Measurements from ENCODE around the gene RASSF10. TPM values are rescaled to one million over a fixed set of nuclear protein-coding genes. Genes with fewer than 3 reads are reported as not detected.

RASSF10 gene
- total RNA-seq (2012; rRNA removed): not detected in 2 replicates

DNA sequence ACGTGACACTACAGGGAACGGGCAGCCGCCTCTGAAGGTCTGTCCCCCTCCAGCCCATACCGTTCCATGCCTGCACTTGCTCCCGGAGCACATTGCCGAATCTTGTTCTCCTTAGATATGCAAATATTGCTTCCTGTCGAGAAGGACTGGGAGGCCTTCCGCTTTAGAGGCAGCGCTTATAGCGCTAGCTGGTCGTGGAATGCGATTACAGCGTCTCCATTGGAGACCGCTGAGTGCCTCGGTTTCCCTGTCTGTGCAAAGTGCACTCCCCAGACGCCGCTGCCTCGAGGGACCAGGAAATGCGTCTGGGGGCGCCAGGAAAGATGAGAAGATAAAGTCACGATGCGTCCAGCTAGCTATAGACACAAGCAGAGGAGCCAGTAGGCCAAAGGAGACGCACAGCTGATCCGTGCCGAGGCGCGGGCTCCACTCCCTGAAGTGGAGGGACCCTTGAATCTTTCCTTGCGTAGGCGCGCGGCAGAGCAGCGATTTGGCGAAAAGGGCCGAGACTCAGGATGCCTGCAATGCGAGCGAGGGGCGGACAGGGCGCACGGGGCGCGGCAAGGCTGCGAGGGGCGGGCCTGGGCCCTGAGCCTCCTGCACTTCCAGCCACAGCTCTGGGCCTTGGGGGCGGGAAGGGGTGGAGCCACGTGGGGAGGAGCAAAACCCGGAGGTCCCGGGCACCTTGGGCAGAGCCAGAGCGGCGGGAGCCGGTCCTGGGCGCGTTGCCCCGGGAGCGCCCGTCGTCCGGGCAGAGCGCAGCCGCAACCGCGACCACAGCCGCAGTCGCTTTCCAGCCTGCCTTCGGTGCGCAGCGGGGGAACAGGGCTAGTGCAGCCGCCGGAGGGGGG is at the start of gene RASSF10:
TSS of gene RASSF10 (plus strand) at position 692 of the 851 bp plus-strand sequence. CDS start 261 bp downstream, outside the sequence.
- Histone ChIP-seq H3K9ac (ENCODE audit: low read depth, low read length) (no peak within 1 kb of the TSS), H3K9me3 (replicated peaks; ENCODE audit: low read length) (no peaks in the 10 kb centered on the region), H3K4me2 (ENCODE audit: low read length) (peak within 1 kb of the TSS; percentile 60), H3K4me3 (ENCODE audit: low read length) (peak within 1 kb of the TSS; percentile 50), H3K36me3 (ENCODE audit: insufficient read depth, low read length) (no peaks in the 10 kb centered on the region), H3K4me1 (ENCODE audit: control insufficient read depth, insufficient read depth, low read length) (peaks cover 3% of the 10 kb centered on the region), H3K27me3 (ENCODE audit: control insufficient read depth, insufficient read depth, low read length) (peaks cover 97% of the 10 kb centered on the region)

- Histone ChIP-seq H3K27me3 (ENCODE audit: control insufficient read depth, insufficient read depth, low read length) (peaks cover 20% of the 10 kb centered on the region), H3K4me3 (ENCODE audit: low read length) (no peak overlapping the region), H3K9me3 (replicated peaks; ENCODE audit: low read length) (no peaks in the 10 kb centered on the region), H3K36me3 (ENCODE audit: insufficient read depth, low read length) (no peaks in the 10 kb centered on the region), H3K4me1 (ENCODE audit: control insufficient read depth, insufficient read depth, low read length) (no peaks in the 10 kb centered on the region), H3K4me2 (ENCODE audit: low read length) (no peak overlapping the region), H3K9ac (ENCODE audit: low read depth, low read length) (no peak overlapping the region)
Measured at GRCh38 chr11:12961615-12962014, 47.5 kb upstream of the RASSF10 start.

DNA sequence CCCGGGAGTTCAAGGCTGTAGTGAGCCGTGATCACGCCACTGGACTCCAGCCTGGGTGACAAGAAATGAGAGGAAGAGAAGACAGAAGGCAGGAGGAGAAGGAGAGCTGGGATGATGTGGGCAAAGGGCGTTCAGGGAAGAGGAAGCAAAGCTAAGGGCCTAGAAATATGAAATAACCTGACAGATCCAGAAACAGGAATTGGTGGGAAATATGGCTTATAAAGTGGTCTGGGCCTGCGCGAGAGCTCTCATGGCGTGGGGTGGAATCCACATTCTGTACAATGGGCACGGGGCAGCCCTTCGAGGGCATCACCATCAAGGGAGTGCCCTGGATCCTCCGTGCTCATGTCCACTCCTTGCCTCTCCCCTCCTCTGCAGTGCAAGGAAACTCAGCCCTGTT is 46.8 kb upstream of the RASSF10 start:
- Histone ChIP-seq H3K27me3 (ENCODE audit: control insufficient read depth, insufficient read depth, low read length) (peaks cover 27% of the 10 kb centered on the region), H3K9ac (ENCODE audit: low read depth, low read length) (no peak overlapping the region), H3K4me3 (ENCODE audit: low read length) (no peak overlapping the region), H3K36me3 (ENCODE audit: insufficient read depth, low read length) (no peaks in the 10 kb centered on the region), H3K4me2 (ENCODE audit: low read length) (no peak overlapping the region), H3K4me1 (ENCODE audit: control insufficient read depth, insufficient read depth, low read length) (no peaks in the 10 kb centered on the region), H3K9me3 (replicated peaks; ENCODE audit: low read length) (no peaks in the 10 kb centered on the region)

DNA sequence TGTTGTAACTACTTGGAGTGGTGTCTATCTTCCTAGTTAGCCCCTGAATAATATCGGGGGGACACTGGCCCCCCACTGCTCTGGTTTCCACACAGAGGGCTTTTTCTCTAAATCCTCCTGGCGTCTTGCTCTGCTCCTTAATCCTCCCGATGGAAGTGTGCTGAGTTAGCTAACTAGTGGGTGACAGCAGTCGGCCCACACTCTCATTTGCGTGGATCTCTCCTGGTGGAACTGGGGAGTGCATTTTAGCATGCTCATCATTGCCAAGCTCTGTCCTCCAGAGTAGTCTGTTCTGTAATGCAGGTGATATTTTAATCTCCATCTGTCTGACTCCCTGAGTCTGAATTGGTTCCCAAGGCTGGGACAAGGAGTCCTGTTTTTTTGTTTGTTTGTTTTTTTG is 46.1 kb upstream of the RASSF10 start:
- Histone ChIP-seq H3K9ac (ENCODE audit: low read depth, low read length) (no peak overlapping the region), H3K4me3 (ENCODE audit: low read length) (no peak overlapping the region), H3K4me1 (ENCODE audit: control insufficient read depth, insufficient read depth, low read length) (no peaks in the 10 kb centered on the region), H3K4me2 (ENCODE audit: low read length) (no peak overlapping the region), H3K27me3 (ENCODE audit: control insufficient read depth, insufficient read depth, low read length) (peaks cover 31% of the 10 kb centered on the region), H3K36me3 (ENCODE audit: insufficient read depth, low read length) (no peaks in the 10 kb centered on the region), H3K9me3 (replicated peaks; ENCODE audit: low read length) (no peaks in the 10 kb centered on the region)

GRCh38 chr11:12963792-12964536 is 45.2 kb upstream of the RASSF10 start:
- Histone ChIP-seq H3K9ac (ENCODE audit: low read depth, low read length) (no peak overlapping the region), H3K9me3 (replicated peaks; ENCODE audit: low read length) (no peaks in the 10 kb centered on the region), H3K4me2 (ENCODE audit: low read length) (no peak overlapping the region), H3K27me3 (ENCODE audit: control insufficient read depth, insufficient read depth, low read length) (peaks cover 32% of the 10 kb centered on the region), H3K36me3 (ENCODE audit: insufficient read depth, low read length) (no peaks in the 10 kb centered on the region), H3K4me1 (ENCODE audit: control insufficient read depth, insufficient read depth, low read length) (no peaks in the 10 kb centered on the region), H3K4me3 (ENCODE audit: low read length) (no peak overlapping the region)

GRCh38 chr11:12964650-12965049 is 44.5 kb upstream of the RASSF10 start:
- Histone ChIP-seq H3K9ac (ENCODE audit: low read depth, low read length) (no peak overlapping the region), H3K4me2 (ENCODE audit: low read length) (no peak overlapping the region), H3K9me3 (replicated peaks; ENCODE audit: low read length) (no peaks in the 10 kb centered on the region), H3K4me3 (ENCODE audit: low read length) (no peak overlapping the region), H3K36me3 (ENCODE audit: insufficient read depth, low read length) (no peaks in the 10 kb centered on the region), H3K4me1 (ENCODE audit: control insufficient read depth, insufficient read depth, low read length) (no peaks in the 10 kb centered on the region), H3K27me3 (ENCODE audit: control insufficient read depth, insufficient read depth, low read length) (peaks cover 35% of the 10 kb centered on the region)

- no peak overlapping the region for H3K4me3 ChIP-seq (ENCODE audit: low read length)
- no peak overlapping the region for H3K4me2 ChIP-seq (ENCODE audit: low read length)
- H3K9me3 ChIP-seq (replicated peaks; ENCODE audit: low read length): no peaks in the 10 kb centered on the region
- no peaks in the 10 kb centered on the region for H3K36me3 ChIP-seq (ENCODE audit: insufficient read depth, low read length)
- no peaks in the 10 kb centered on the region for H3K4me1 ChIP-seq (ENCODE audit: control insufficient read depth, insufficient read depth, low read length)
- H3K9ac ChIP-seq (ENCODE audit: low read depth, low read length): no peak overlapping the region
- peaks cover 40% of the 10 kb centered on the region for H3K27me3 ChIP-seq (ENCODE audit: control insufficient read depth, insufficient read depth, low read length)
Measured at GRCh38 chr11:12966002-12966401, 43.1 kb upstream of the RASSF10 start.

- no peaks in the 10 kb centered on the region for H3K9me3 ChIP-seq (replicated peaks; ENCODE audit: low read length)
Measured at GRCh38 chr11:12968101-12968500, 41.0 kb upstream of the RASSF10 start.

GRCh38 chr11:12968826-12969225 is 40.3 kb upstream of the RASSF10 start:
- Histone ChIP-seq H3K4me3 (ENCODE audit: low read length) (no peak overlapping the region), H3K4me1 (ENCODE audit: control insufficient read depth, insufficient read depth, low read length) (no peaks in the 10 kb centered on the region), H3K36me3 (ENCODE audit: insufficient read depth, low read length) (no peaks in the 10 kb centered on the region), H3K27me3 (ENCODE audit: control insufficient read depth, insufficient read depth, low read length) (peaks cover 42% of the 10 kb centered on the region), H3K9ac (ENCODE audit: low read depth, low read length) (no peak overlapping the region), H3K4me2 (ENCODE audit: low read length) (no peak overlapping the region), H3K9me3 (replicated peaks; ENCODE audit: low read length) (no peaks in the 10 kb centered on the region)

More at GRCh38 chr11:12968101-12968500, 41.0 kb upstream of the RASSF10 start:
- Histone ChIP-seq H3K4me3 (ENCODE audit: low read length) (no peak overlapping the region), H3K4me1 (ENCODE audit: control insufficient read depth, insufficient read depth, low read length) (no peaks in the 10 kb centered on the region), H3K27me3 (ENCODE audit: control insufficient read depth, insufficient read depth, low read length) (peaks cover 42% of the 10 kb centered on the region), H3K4me2 (ENCODE audit: low read length) (no peak overlapping the region), H3K9ac (ENCODE audit: low read depth, low read length) (no peak overlapping the region), H3K36me3 (ENCODE audit: insufficient read depth, low read length) (no peaks in the 10 kb centered on the region)

GRCh38 chr11:12971955-12972354 is 37.2 kb upstream of the RASSF10 start:
- H3K36me3 ChIP-seq (ENCODE audit: insufficient read depth, low read length): no peaks in the 10 kb centered on the region
- H3K27me3 ChIP-seq (ENCODE audit: control insufficient read depth, insufficient read depth, low read length): peaks cover 51% of the 10 kb centered on the region
- H3K4me1 ChIP-seq (ENCODE audit: control insufficient read depth, insufficient read depth, low read length): no peaks in the 10 kb centered on the region

GRCh38 chr11:12973528-12974181 is 35.5 kb upstream of the RASSF10 start:
- Histone ChIP-seq H3K4me2 (ENCODE audit: low read length) (no peak overlapping the region), H3K4me3 (ENCODE audit: low read length) (no peak overlapping the region), H3K27me3 (ENCODE audit: control insufficient read depth, insufficient read depth, low read length) (peaks cover 58% of the 10 kb centered on the region), H3K9ac (ENCODE audit: low read depth, low read length) (no peak overlapping the region), H3K36me3 (ENCODE audit: insufficient read depth, low read length) (no peaks in the 10 kb centered on the region), H3K4me1 (ENCODE audit: control insufficient read depth, insufficient read depth, low read length) (no peaks in the 10 kb centered on the region), H3K9me3 (replicated peaks; ENCODE audit: low read length) (no peaks in the 10 kb centered on the region)

More at GRCh38 chr11:12971955-12972354, 37.2 kb upstream of the RASSF10 start:
- Histone ChIP-seq H3K4me3 (ENCODE audit: low read length) (no peak overlapping the region), H3K9me3 (replicated peaks; ENCODE audit: low read length) (no peaks in the 10 kb centered on the region), H3K4me2 (ENCODE audit: low read length) (no peak overlapping the region), H3K9ac (ENCODE audit: low read depth, low read length) (no peak overlapping the region)

Data from skeletal muscle satellite cell (primary cell).